Loucy (cell line): ENCODE results near the gene CD52.

Experiments used
- CTCF ChIP-seq: fragments of 200-600 bp; sonication (generic); conservative IDR thresholded peaks from 2 replicates; pipeline ENCODE4 v1.5.1; 2014; ENCODE audit warnings: mild to moderate bottlenecking, antibody characterized with exemption, low read length
- EZH2phosphoT487 ChIP-seq: fragments of 200-600 bp; IDR thresholded peaks from 2 replicates; pipeline ENCODE4 v1.6.1; 2018; ENCODE audit warnings: antibody characterized with exemption, mild to moderate bottlenecking, moderate library complexity, borderline replicate concordance

DNA sequence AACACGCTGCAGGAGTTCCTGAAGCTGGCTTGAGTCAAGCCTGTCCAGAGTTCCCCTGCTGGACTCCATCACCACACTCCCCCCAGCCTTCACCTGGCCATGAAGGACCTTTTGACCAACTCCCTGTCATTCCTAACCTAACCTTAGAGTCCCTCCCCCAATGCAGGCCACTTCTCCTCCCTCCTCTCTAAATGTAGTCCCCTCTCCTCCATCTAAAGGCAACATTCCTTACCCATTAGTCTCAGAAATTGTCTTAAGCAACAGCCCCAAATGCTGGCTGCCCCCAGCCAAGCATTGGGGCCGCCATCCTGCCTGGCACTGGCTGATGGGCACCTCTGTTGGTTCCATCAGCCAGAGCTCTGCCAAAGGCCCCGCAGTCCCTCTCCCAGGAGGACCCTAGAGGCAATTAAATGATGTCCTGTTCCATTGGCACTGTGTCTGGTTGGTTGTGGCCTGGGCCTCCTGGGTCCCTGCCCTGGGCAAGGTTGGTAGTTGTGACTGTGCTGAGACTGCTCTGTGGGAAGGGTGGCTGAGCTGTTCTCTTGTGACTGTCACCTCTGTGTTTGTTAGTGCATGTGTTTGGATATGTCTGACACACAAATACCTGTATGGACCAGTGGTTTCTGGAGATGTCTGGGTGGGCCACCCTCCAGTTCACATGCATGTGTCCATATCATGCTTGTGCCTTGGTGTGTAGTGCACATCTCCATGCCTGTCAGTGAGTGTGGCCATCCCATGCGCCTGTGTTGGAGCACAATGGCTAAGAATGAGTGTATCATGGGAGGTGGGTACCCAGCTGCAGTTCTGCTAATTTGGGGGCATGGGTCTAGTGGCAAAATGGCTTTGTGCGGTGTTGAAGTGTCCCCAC lies 36.4 kb upstream of the CD52 start:
- TF ChIP-seq CTCF, result no peak
- TF ChIP-seq EZH2phosphoT487, result no peak
